ENCODE results near the gene YTHDF1.

GRCh38 chr20:63160641-63161175, 55.2 kb downstream of the YTHDF1 start:
- TF ChIP-seq PRDM10 (tag by site-specific recombination; IDR thresholded peaks at IDR 0.05): no peak
- no peak for TF ChIP-seq ZNF24 (tag by site-specific recombination; IDR thresholded peaks at IDR 0.05)
- no peak for TF ChIP-seq ZNF837 (tag by site-specific recombination; IDR thresholded peaks at IDR 0.05)
- no peak for TF ChIP-seq ZNF670 (tag by site-specific recombination; IDR thresholded peaks at IDR 0.05; ENCODE audit: low read depth)
- TF ChIP-seq CTCF (tag by site-specific recombination; IDR thresholded peaks at IDR 0.05): no peak
- no peak for TF ChIP-seq KLF9 (tag by site-specific recombination; IDR thresholded peaks at IDR 0.05; ENCODE audit: low read depth)
